Measurements from ENCODE around the gene SRGAP3.

Gene SRGAP3

GRCh38 chr3:9108876-9109567, 140.4 kb downstream of the SRGAP3 start:
- no peak overlapping the region for H3K4me3 ChIP-seq (ENCODE audit: low read depth in 1 of 2, low read length in 2 of 2)
- H3K4me1 ChIP-seq (ENCODE audit: control insufficient read depth in 1 of 2, insufficient read depth in 2 of 2, low read length in 2 of 2): peaks cover 0 to 13% of the 10 kb centered on the region in 2 donors
- H3K9me3 ChIP-seq (ENCODE audit: control insufficient read depth in 1 of 2, low read length in 2 of 2): no peaks in the 10 kb centered on the region
- H3K27me3 ChIP-seq (ENCODE audit: low read depth, low read length): no peaks in the 10 kb centered on the region
- no peak overlapping the region for H3K27ac ChIP-seq (ENCODE audit: low read length)
- H3K36me3 ChIP-seq (ENCODE audit: control insufficient read depth in 1 of 2, insufficient read depth in 2 of 2, low read length in 2 of 2): no peaks in the 10 kb centered on the region

GRCh38 chr3:9107738-9108137, 141.7 kb downstream of the SRGAP3 start:
- Histone ChIP-seq H3K27me3 (ENCODE audit: low read depth, low read length) (no peaks in the 10 kb centered on the region), H3K9me3 (ENCODE audit: control insufficient read depth in 1 of 2, low read length in 2 of 2) (no peaks in the 10 kb centered on the region), H3K36me3 (ENCODE audit: control insufficient read depth in 1 of 2, insufficient read depth in 2 of 2, low read length in 2 of 2) (no peaks in the 10 kb centered on the region), H3K4me1 (ENCODE audit: control insufficient read depth in 1 of 2, insufficient read depth in 2 of 2, low read length in 2 of 2) (peaks cover 0 to 20% of the 10 kb centered on the region in 2 donors), H3K4me3 (ENCODE audit: low read depth in 1 of 2, low read length in 2 of 2) (no peak overlapping the region), H3K27ac (ENCODE audit: low read length) (no peak overlapping the region)

- Histone ChIP-seq H3K27me3 (ENCODE audit: low read depth, low read length) (no peaks in the 10 kb centered on the region), H3K36me3 (ENCODE audit: control insufficient read depth in 1 of 2, insufficient read depth in 2 of 2, low read length in 2 of 2) (no peaks in the 10 kb centered on the region), H3K9me3 (ENCODE audit: control insufficient read depth in 1 of 2, low read length in 2 of 2) (no peaks in the 10 kb centered on the region), H3K4me3 (ENCODE audit: low read depth in 1 of 2, low read length in 2 of 2) (no peak overlapping the region), H3K27ac (ENCODE audit: low read length) (no peak overlapping the region), H3K4me1 (ENCODE audit: control insufficient read depth in 1 of 2, insufficient read depth in 2 of 2, low read length in 2 of 2) (peaks cover 0 to 16% of the 10 kb centered on the region in 2 donors)
These were observed 144.0 kb downstream of the SRGAP3 start for GRCh38 chr3:9105421-9105820.

- H3K36me3 ChIP-seq (ENCODE audit: control insufficient read depth in 1 of 2, insufficient read depth in 2 of 2, low read length in 2 of 2): no peaks in the 10 kb centered on the region
- H3K9me3 ChIP-seq (ENCODE audit: control insufficient read depth in 1 of 2, low read length in 2 of 2): no peaks in the 10 kb centered on the region
- no peak overlapping the region for H3K4me3 ChIP-seq (ENCODE audit: low read depth in 1 of 2, low read length in 2 of 2)
- H3K27ac ChIP-seq (ENCODE audit: low read length): no peak overlapping the region
- H3K4me1 ChIP-seq (ENCODE audit: control insufficient read depth in 1 of 2, insufficient read depth in 2 of 2, low read length in 2 of 2): peaks cover 0 to 18% of the 10 kb centered on the region in 2 donors
- no peaks in the 10 kb centered on the region for H3K27me3 ChIP-seq (ENCODE audit: low read depth, low read length)
These were observed 145.3 kb downstream of the SRGAP3 start for GRCh38 chr3:9104121-9104520.

GRCh38 chr3:9102240-9102981, 147.0 kb downstream of the SRGAP3 start:
- no peaks in the 10 kb centered on the region for H3K27me3 ChIP-seq (ENCODE audit: low read depth, low read length)
- no peaks in the 10 kb centered on the region for H3K9me3 ChIP-seq (ENCODE audit: control insufficient read depth in 1 of 2, low read length in 2 of 2)
- H3K4me3 ChIP-seq (ENCODE audit: low read depth in 1 of 2, low read length in 2 of 2): no peak overlapping the region
- H3K27ac ChIP-seq (ENCODE audit: low read length): no peak overlapping the region
- H3K4me1 ChIP-seq (ENCODE audit: control insufficient read depth in 1 of 2, insufficient read depth in 2 of 2, low read length in 2 of 2): peaks cover 0 to 27% of the 10 kb centered on the region in 2 donors
- H3K36me3 ChIP-seq (ENCODE audit: control insufficient read depth in 1 of 2, insufficient read depth in 2 of 2, low read length in 2 of 2): no peaks in the 10 kb centered on the region

- H3K4me3 ChIP-seq (ENCODE audit: low read depth in 1 of 2, low read length in 2 of 2): no peak overlapping the region
- no peaks in the 10 kb centered on the region for H3K9me3 ChIP-seq (ENCODE audit: control insufficient read depth in 1 of 2, low read length in 2 of 2)
- no peak overlapping the region for H3K27ac ChIP-seq (ENCODE audit: low read length)
- H3K36me3 ChIP-seq (ENCODE audit: control insufficient read depth in 1 of 2, insufficient read depth in 2 of 2, low read length in 2 of 2): no peaks in the 10 kb centered on the region
- H3K27me3 ChIP-seq (ENCODE audit: low read depth, low read length): no peaks in the 10 kb centered on the region
- peaks cover 0 to 27% of the 10 kb centered on the region in 2 donors for H3K4me1 ChIP-seq (ENCODE audit: control insufficient read depth in 1 of 2, insufficient read depth in 2 of 2, low read length in 2 of 2)
These were observed 148.2 kb downstream of the SRGAP3 start for GRCh38 chr3:9101286-9101685.

- Histone ChIP-seq H3K27ac (ENCODE audit: low read length) (no peak overlapping the region), H3K4me1 (ENCODE audit: control insufficient read depth in 1 of 2, insufficient read depth in 2 of 2, low read length in 2 of 2) (peaks cover 0 to 27% of the 10 kb centered on the region in 2 donors), H3K9me3 (ENCODE audit: control insufficient read depth in 1 of 2, low read length in 2 of 2) (no peaks in the 10 kb centered on the region)
These were observed 148.9 kb downstream of the SRGAP3 start for GRCh38 chr3:9100513-9100894.

GRCh38 chr3:9099702-9100512, 149.5 kb downstream of the SRGAP3 start:
- no peaks in the 10 kb centered on the region for H3K9me3 ChIP-seq (ENCODE audit: control insufficient read depth in 1 of 2, low read length in 2 of 2)
- no peaks in the 10 kb centered on the region for H3K36me3 ChIP-seq (ENCODE audit: control insufficient read depth in 1 of 2, insufficient read depth in 2 of 2, low read length in 2 of 2)
- no peaks in the 10 kb centered on the region for H3K27me3 ChIP-seq (ENCODE audit: low read depth, low read length)
- peaks cover 0 to 27% of the 10 kb centered on the region in 2 donors for H3K4me1 ChIP-seq (ENCODE audit: control insufficient read depth in 1 of 2, insufficient read depth in 2 of 2, low read length in 2 of 2)
- no peak overlapping the region for H3K4me3 ChIP-seq (ENCODE audit: low read depth in 1 of 2, low read length in 2 of 2)
- H3K27ac ChIP-seq (ENCODE audit: low read length): no peak overlapping the region

More at GRCh38 chr3:9100513-9100894, 148.9 kb downstream of the SRGAP3 start:
- no peaks in the 10 kb centered on the region for H3K36me3 ChIP-seq (ENCODE audit: control insufficient read depth in 1 of 2, insufficient read depth in 2 of 2, low read length in 2 of 2)
- no peaks in the 10 kb centered on the region for H3K27me3 ChIP-seq (ENCODE audit: low read depth, low read length)
- no peak overlapping the region for H3K4me3 ChIP-seq (ENCODE audit: low read depth in 1 of 2, low read length in 2 of 2)

GRCh38 chr3:9098716-9099675, 150.4 kb downstream of the SRGAP3 start:
- Histone ChIP-seq H3K4me3 (ENCODE audit: low read depth in 1 of 2, low read length in 2 of 2) (no peak overlapping the region), H3K27me3 (ENCODE audit: low read depth, low read length) (no peaks in the 10 kb centered on the region), H3K9me3 (ENCODE audit: control insufficient read depth in 1 of 2, low read length in 2 of 2) (no peaks in the 10 kb centered on the region), H3K4me1 (ENCODE audit: control insufficient read depth in 1 of 2, insufficient read depth in 2 of 2, low read length in 2 of 2) (peaks cover 0 to 27% of the 10 kb centered on the region in 2 donors), H3K36me3 (ENCODE audit: control insufficient read depth in 1 of 2, insufficient read depth in 2 of 2, low read length in 2 of 2) (no peaks in the 10 kb centered on the region), H3K27ac (ENCODE audit: low read length) (no peak overlapping the region)

GRCh38 chr3:9097495-9097894, 152.0 kb downstream of the SRGAP3 start:
- no peak overlapping the region for H3K4me3 ChIP-seq (ENCODE audit: low read depth in 1 of 2, low read length in 2 of 2)
- no peak overlapping the region for H3K27ac ChIP-seq (ENCODE audit: low read length)
- no peaks in the 10 kb centered on the region for H3K9me3 ChIP-seq (ENCODE audit: control insufficient read depth in 1 of 2, low read length in 2 of 2)
- peaks cover 0 to 18% of the 10 kb centered on the region in 2 donors for H3K4me1 ChIP-seq (ENCODE audit: control insufficient read depth in 1 of 2, insufficient read depth in 2 of 2, low read length in 2 of 2)
- H3K36me3 ChIP-seq (ENCODE audit: control insufficient read depth in 1 of 2, insufficient read depth in 2 of 2, low read length in 2 of 2): no peaks in the 10 kb centered on the region
- H3K27me3 ChIP-seq (ENCODE audit: low read depth, low read length): no peaks in the 10 kb centered on the region

Data from muscle layer of duodenum (tissue), 2 donors.